CD14-positive monocyte (primary cell): ENCODE results near the gene CDRT4. TPM values are rescaled to one million over a fixed set of nuclear protein-coding genes. Genes with fewer than 3 reads are reported as not detected.

Source experiments
- DNase-seq, 3 donors: peaks; one replicate each; pipeline ENCODE4 v3.0.0-alpha.2; 2011 to 2022
- H2AFZ ChIP-seq: 2 replicates; pipeline ENCODE4 v1.6.0; 2012; ENCODE audit warnings: mild to moderate bottlenecking, low read depth, low read length, inconsistent platforms; ENCODE audit not compliant: insufficient read depth, poor library complexity, severe bottlenecking
- H3K27ac ChIP-seq, 2 donors: 1 replicate in 1 of 2; 2 replicates in 1 of 2; pipeline ENCODE4 v1.5.1; 2012 to 2013; ENCODE audit warnings: low read length in 2 of 2, control low read depth in 1 of 2, inconsistent platforms in 1 of 2, low read depth in 1 of 2, mild to moderate bottlenecking in 1 of 2
- H3K27me3 ChIP-seq, 2 donors: one replicate each; pipeline versions ENCODE4 v1.6.0 to v1.6.1; 2011 to 2013; ENCODE audit warnings: low read length in 2 of 2; ENCODE audit not compliant: control insufficient read depth in 2 of 2, insufficient read depth in 2 of 2
- H3K36me3 ChIP-seq, 2 donors: replicated peaks in 1 of 2; 1 replicate in 1 of 2; 2 replicates in 1 of 2; pipeline versions ENCODE4 v1.5.1 to v1.6.1; 2012 to 2013; ENCODE audit warnings: low read length in 2 of 2, control low read depth in 1 of 2, inconsistent platforms in 1 of 2, mild to moderate bottlenecking in 1 of 2; ENCODE audit not compliant: insufficient read depth in 2 of 2, control insufficient read depth in 1 of 2
- H3K4me1 ChIP-seq, 2 donors: 1 replicate in 1 of 2; 2 replicates in 1 of 2; pipeline versions ENCODE4 v1.5.1 to v1.6.1; 2012 to 2013; ENCODE audit warnings: low read length in 2 of 2, control low read depth in 1 of 2, inconsistent platforms in 1 of 2, mild to moderate bottlenecking in 1 of 2, moderate library complexity in 1 of 2; ENCODE audit not compliant: insufficient read depth in 2 of 2, control insufficient read depth in 1 of 2
- H3K4me2 ChIP-seq: replicated peaks from 2 replicates; pipeline ENCODE3; 2012; ENCODE audit warnings: low read length, moderate library complexity, mild to moderate bottlenecking; ENCODE audit not compliant: poor library complexity, severe bottlenecking; ENCODE audit errors: extremely low read depth
- H3K4me3 ChIP-seq, 3 experiments: fragments of 200-600 bp in 1 of 3; sonication (generic) in 1 of 3; replicated peaks in 1 of 3; 1 replicate in 2 of 3; 2 replicates in 1 of 3; pipeline ENCODE4 v1.5.1; 2011 to 2013; ENCODE audit warnings: low read length in 3 of 3, mild to moderate bottlenecking in 3 of 3, control low read depth in 2 of 3, low read depth in 2 of 3, inconsistent platforms in 1 of 3, moderate library complexity in 1 of 3
- H3K79me2 ChIP-seq: 2 replicates; pipeline ENCODE4 v1.6.0; 2012; ENCODE audit warnings: mild to moderate bottlenecking, control low read depth, inconsistent platforms, low read length, moderate library complexity; ENCODE audit not compliant: insufficient read depth
- H3K9ac ChIP-seq: 2 replicates; pipeline ENCODE4 v1.6.0; 2017; ENCODE audit warnings: low read length, mild to moderate bottlenecking; ENCODE audit not compliant: insufficient read depth, poor library complexity, severe bottlenecking
- H3K9me3 ChIP-seq, 2 donors: replicated peaks in 1 of 2; 1 replicate in 1 of 2; 2 replicates in 1 of 2; pipeline versions ENCODE4 v1.5.1 to v1.6.1; 2012 to 2013; ENCODE audit warnings: low read length in 2 of 2, control low read depth in 1 of 2; ENCODE audit not compliant: control insufficient read depth in 1 of 2, insufficient read depth in 1 of 2
- H4K20me1 ChIP-seq: 2 replicates; pipeline ENCODE4 v1.6.0; 2012; ENCODE audit warnings: mild to moderate bottlenecking, low read length, control low read depth, moderate library complexity; ENCODE audit not compliant: insufficient read depth
- H3K27ac Mint-ChIP-seq, 7 donors: one replicate each; pipeline ENCODE4 v1.8.0; 2020; ENCODE audit warnings: mild to moderate bottlenecking in 7 of 7, mixed read lengths in 7 of 7, moderate library complexity in 6 of 7, inconsistent platforms in 2 of 7
- H3K27me3 Mint-ChIP-seq, 3 donors: one replicate each; pipeline ENCODE4 v1.8.0; 2021 to 2022; ENCODE audit warnings: low read depth in 3 of 3, mild to moderate bottlenecking in 3 of 3, mixed read lengths in 3 of 3, moderate library complexity in 3 of 3, inconsistent platforms in 1 of 3
- H3K36me3 Mint-ChIP-seq, 2 donors: one replicate each; pipeline ENCODE4 v1.8.0; 2020; ENCODE audit warnings: mixed read lengths in 2 of 2, inconsistent platforms in 1 of 2, mild to moderate bottlenecking in 1 of 2
- H3K4me1 Mint-ChIP-seq: one replicate; pipeline ENCODE4 v1.8.0; 2020; ENCODE audit warnings: mild to moderate bottlenecking, mixed read lengths
- H3K4me3 Mint-ChIP-seq, 2 donors: one replicate each; pipeline ENCODE4 v1.8.0; 2020; ENCODE audit warnings: mild to moderate bottlenecking in 2 of 2, mixed read lengths in 2 of 2, moderate library complexity in 1 of 2
- H3K9me3 Mint-ChIP-seq, 7 donors: one replicate each; pipeline ENCODE4 v1.8.0; 2020 to 2022; ENCODE audit warnings: mixed read lengths in 7 of 7, mild to moderate bottlenecking in 6 of 7, moderate library complexity in 6 of 7, inconsistent platforms in 2 of 7
- CTCF ChIP-seq: fragments of 200-600 bp; IDR thresholded peaks from one replicate; pipeline ENCODE4 v1.8.0; 2022; ENCODE audit warnings: antibody characterized with exemption, mild to moderate bottlenecking
- WGBS: methylation state at CpG from one replicate; pipeline ENCODE4 v1.1.5; 2013; ENCODE audit warnings: missing lambda C conversion rate; ENCODE audit not compliant: insufficient coverage; 5-methylcytosine and 5-hydroxymethylcytosine counted together
- intact Hi-C, 2 donors: fragments of 100-400 bp; cut with micrococcal nuclease; formaldehyde crosslinking; loops; one replicate each; pipeline versions ENCODE4 v1.15.0 to v1.15.1; 2023
- polyA plus RNA-seq, 3 donors: library from polyadenylated mRNA; depleted of rRNA in 1 of 3; unstranded in 2 of 3; stranded (reverse) in 1 of 3; fragments of 300-500 nt in 2 of 3; fragments of >200 nt in 1 of 3; fragmentation: Illumina TruSeq in 2 of 3; gene quantifications; 1 replicate in 2 of 3; 2 replicates in 1 of 3; pipeline ENCODE4 v1.2.3, GENCODE V29; 2012 to 2021

Gene CDRT4
- polyA plus RNA-seq, 3 donors, result 0.34 to 0.71 TPM; not detected in 1

GRCh38 chr17:15501793-15502192 lies 34.4 kb upstream of the CDRT4 start:
- no peaks in the 10 kb centered on the region for H3K79me2 ChIP-seq
- no peak overlapping the region for H3K27ac ChIP-seq
- Mint-ChIP-seq H3K36me3 (peaks cover 0 to 4% of the 10 kb centered on the region in 2 donors), H3K4me1 (peaks cover 8% of the 10 kb centered on the region), H3K9me3 (peaks cover 0 to 1% (median 0%) of the 10 kb centered on the region in 7 donors), H3K27me3 (peaks cover 0 to 7% (median 0%) of the 10 kb centered on the region in 3 donors), H3K27ac (peak overlapping the region in 1 of 7 donors; percentile 58), H3K4me3 (no peak overlapping the region)
- peak overlapping the region in 1 of 3 experiments; percentile 70 for H3K4me3 ChIP-seq
- WGBS, result 100% methylated on average over 4 of the region's 7 CpGs
- no peak for DNase-seq
- no peaks in the 10 kb centered on the region for H3K27me3 ChIP-seq
- TF ChIP-seq CTCF, result no peak
- no peaks in the 10 kb centered on the region for H3K36me3 ChIP-seq
- intact Hi-C loops, result loop anchor here in 1 of 2 donors (5.0 kb wide), 1 partner anchor 239 kb away; no protein-coding TSS in a partner anchor
- no peak overlapping the region for H2AFZ ChIP-seq
- H3K9me3 ChIP-seq, result no peaks in the 10 kb centered on the region
- H3K4me1 ChIP-seq, result peaks cover 11 to 12% of the 10 kb centered on the region in 2 donors
- H3K4me2 ChIP-seq, result peak overlapping the region; percentile 75
- no peaks in the 10 kb centered on the region for H4K20me1 ChIP-seq
- no peak overlapping the region for H3K9ac ChIP-seq

GRCh38 chr17:15501282-15501681 lies 33.9 kb upstream of the CDRT4 start:
- Mint-ChIP-seq H3K27me3 (peaks cover 0 to 7% (median 0%) of the 10 kb centered on the region in 3 donors), H3K27ac (peak overlapping the region in 1 of 7 donors; percentile 58), H3K4me1 (peaks cover 8% of the 10 kb centered on the region), H3K36me3 (peaks cover 0 to 4% of the 10 kb centered on the region in 2 donors), H3K9me3 (peaks cover 0 to 1% (median 0%) of the 10 kb centered on the region in 7 donors), H3K4me3 (no peak overlapping the region)
- no peaks in the 10 kb centered on the region for H4K20me1 ChIP-seq
- 100% methylated on average over 1 of the region's 3 CpGs for WGBS
- peaks cover 11 to 12% of the 10 kb centered on the region in 2 donors for H3K4me1 ChIP-seq
- no peaks in the 10 kb centered on the region for H3K27me3 ChIP-seq
- no peaks in the 10 kb centered on the region for H3K79me2 ChIP-seq
- H3K36me3 ChIP-seq, result no peaks in the 10 kb centered on the region
- no peak overlapping the region for H3K4me3 ChIP-seq
- H3K27ac ChIP-seq, result no peak overlapping the region
- intact Hi-C loops, result loop anchor here in 1 of 2 donors (5.0 kb wide), 1 partner anchor 239 kb away; no protein-coding TSS in a partner anchor
- no peak overlapping the region for H3K9ac ChIP-seq
- no peak overlapping the region for H3K4me2 ChIP-seq
- TF ChIP-seq CTCF, result no peak
- no peaks in the 10 kb centered on the region for H3K9me3 ChIP-seq
- no peak overlapping the region for H2AFZ ChIP-seq
- DNase-seq, result no peak
